ENCODE data around the gene DBX2.
"Not testable (repeated sequence)": the region's sequence is repeated elsewhere in the genome, so short reads cannot be mapped to it uniquely, and the experiment has no call there.

DBX2 gene

GRCh38 chr12:45050751-45051571 lies at the start of gene DBX2:
Gene DBX2 (minus strand): TSS chr12:45051099. CDS start chr12:45050927, 172 bp downstream.
- no peak for DNase-seq (ENCODE audit: low read depth)
- peak within 1 kb of the TSS; percentile 65 for H3K4me3 ChIP-seq (ENCODE audit: low read length)
- TF ChIP-seq, protein P1, sequence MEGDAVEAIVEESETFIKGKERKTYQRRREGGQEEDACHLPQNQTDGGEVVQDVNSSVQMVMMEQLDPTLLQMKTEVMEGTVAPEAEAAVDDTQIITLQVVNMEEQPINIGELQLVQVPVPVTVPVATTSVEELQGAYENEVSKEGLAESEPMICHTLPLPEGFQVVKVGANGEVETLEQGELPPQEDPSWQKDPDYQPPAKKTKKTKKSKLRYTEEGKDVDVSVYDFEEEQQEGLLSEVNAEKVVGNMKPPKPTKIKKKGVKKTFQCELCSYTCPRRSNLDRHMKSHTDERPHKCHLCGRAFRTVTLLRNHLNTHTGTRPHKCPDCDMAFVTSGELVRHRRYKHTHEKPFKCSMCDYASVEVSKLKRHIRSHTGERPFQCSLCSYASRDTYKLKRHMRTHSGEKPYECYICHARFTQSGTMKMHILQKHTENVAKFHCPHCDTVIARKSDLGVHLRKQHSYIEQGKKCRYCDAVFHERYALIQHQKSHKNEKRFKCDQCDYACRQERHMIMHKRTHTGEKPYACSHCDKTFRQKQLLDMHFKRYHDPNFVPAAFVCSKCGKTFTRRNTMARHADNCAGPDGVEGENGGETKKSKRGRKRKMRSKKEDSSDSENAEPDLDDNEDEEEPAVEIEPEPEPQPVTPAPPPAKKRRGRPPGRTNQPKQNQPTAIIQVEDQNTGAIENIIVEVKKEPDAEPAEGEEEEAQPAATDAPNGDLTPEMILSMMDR (conservative IDR thresholded peaks at IDR 0.05; ENCODE audit: low read depth, low read length), result no peak

GRCh38 chr12:45098766-45099165 lies 47.9 kb upstream of the DBX2 start:
- DNase-seq (ENCODE audit: low read depth), result no peak
- H3K4me3 ChIP-seq (ENCODE audit: low read length), result no peak overlapping the region
- TF ChIP-seq, protein P1 (conservative IDR thresholded peaks at IDR 0.05; ENCODE audit: low read depth, low read length), result no peak

- DNase-seq (ENCODE audit: low read depth); H3K4me3 ChIP-seq (ENCODE audit: low read length): not testable (repeated sequence)
Measured at GRCh38 chr12:45095417-45095816, 44.5 kb upstream of the DBX2 start.

DNA sequence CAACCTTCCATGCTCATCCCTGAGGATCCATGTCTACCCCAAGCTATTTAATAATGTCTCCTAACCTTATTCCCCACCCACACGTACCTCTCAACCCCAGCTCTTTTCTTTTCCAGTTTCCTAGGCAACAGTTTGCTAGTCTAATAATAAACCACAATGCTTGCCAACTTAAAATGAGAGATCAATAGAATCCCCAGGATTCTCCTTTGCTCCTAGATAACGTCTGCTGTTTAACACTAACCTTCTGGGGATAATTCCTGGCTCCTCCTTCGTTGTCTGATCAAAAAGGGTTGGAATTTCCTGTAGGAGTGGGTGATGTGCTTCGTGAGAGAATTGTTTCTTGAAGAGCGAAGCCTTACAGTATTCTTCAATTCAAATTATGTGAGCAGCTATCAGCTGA lies 42.2 kb upstream of the DBX2 start:
- TF ChIP-seq, protein P1 (conservative IDR thresholded peaks at IDR 0.05; ENCODE audit: low read depth, low read length), result no peak
- H3K4me3 ChIP-seq (ENCODE audit: low read length), result no peak overlapping the region
- no peak for DNase-seq (ENCODE audit: low read depth)

GRCh38 chr12:45089411-45090075 lies 38.6 kb upstream of the DBX2 start:
- no peak overlapping the region for H3K4me3 ChIP-seq (ENCODE audit: low read length)
- TF ChIP-seq, protein P1 (conservative IDR thresholded peaks at IDR 0.05; ENCODE audit: low read depth, low read length), result no peak
- peak; percentile 50 for DNase-seq (ENCODE audit: low read depth)

DNA sequence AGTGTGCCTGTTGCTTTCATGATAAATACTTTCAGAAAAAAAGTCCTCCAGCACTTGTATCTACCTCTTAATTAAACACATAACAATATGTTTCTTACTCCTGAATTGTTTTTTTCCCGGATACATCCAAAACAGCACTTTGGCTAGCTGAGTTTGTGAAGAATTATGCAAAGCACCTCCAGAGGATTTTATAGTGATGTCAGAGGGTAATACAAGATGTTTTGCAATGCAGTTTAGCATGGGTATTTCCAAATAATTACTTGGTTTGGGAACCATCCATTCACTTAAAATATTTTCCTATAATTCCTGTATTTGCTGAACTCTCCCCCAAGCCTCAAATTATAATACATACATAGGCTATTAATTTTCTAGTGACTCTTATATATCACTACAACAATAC lies 37.7 kb upstream of the DBX2 start:
- DNase-seq (ENCODE audit: low read depth), result no peak
- TF ChIP-seq, protein P1 (conservative IDR thresholded peaks at IDR 0.05; ENCODE audit: low read depth, low read length), result no peak
- H3K4me3 ChIP-seq (ENCODE audit: low read length), result no peak overlapping the region

GRCh38 chr12:45084248-45084647 lies 33.3 kb upstream of the DBX2 start:
- not testable (repeated sequence) for DNase-seq (ENCODE audit: low read depth); H3K4me3 ChIP-seq (ENCODE audit: low read length)

DNA sequence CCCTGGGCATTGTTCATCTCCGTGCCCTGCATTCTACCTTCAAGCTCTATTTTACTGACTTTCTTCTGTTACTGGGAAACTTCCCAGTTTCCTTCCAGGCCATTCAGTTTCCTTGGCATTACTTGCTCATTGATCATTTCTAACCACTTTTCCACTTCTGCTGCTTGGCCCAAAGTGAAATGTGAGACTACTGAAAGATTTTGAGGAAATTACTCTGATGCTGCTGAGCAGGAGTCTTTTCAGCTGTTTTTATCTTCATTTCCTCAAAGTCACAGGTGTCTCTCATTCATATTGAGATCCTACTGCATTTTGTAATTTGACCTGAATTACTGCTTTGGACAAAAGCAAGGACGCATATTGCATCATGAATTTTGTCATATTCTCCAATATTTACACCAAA lies 26.4 kb upstream of the DBX2 start:
- no peak for DNase-seq (ENCODE audit: low read depth)
- TF ChIP-seq, protein P1 (conservative IDR thresholded peaks at IDR 0.05; ENCODE audit: low read depth, low read length), result no peak
- H3K4me3 ChIP-seq (ENCODE audit: low read length), result no peak overlapping the region

All from retinal pigment epithelial cell (primary cell).